HAP-1 (cell line): Measurements from ENCODE around the gene RASL10A.

Experiments
- DNase-seq, 2 experiments: peaks; one replicate each; pipeline ENCODE4 v3.0.0-alpha.2; 2016 to 2020; ENCODE audit warnings: low spot score in 2 of 2
- H3K27me3 ChIP-seq: fragments of 250-450 bp; sonication (Bioruptor Pico); 2 replicates; pipeline ENCODE4 v1.5.1; 2020; ENCODE audit warnings: low read depth, mild to moderate bottlenecking, moderate library complexity
- H3K36me3 ChIP-seq: fragments of 250-450 bp; sonication (Bioruptor Pico); replicated peaks from 2 replicates; pipeline ENCODE4 v1.5.1; 2020; ENCODE audit warnings: mild to moderate bottlenecking
- H3K4me1 ChIP-seq: fragments of 250-450 bp; sonication (Bioruptor Pico); 2 replicates; pipeline ENCODE4 v1.5.1; 2020; ENCODE audit warnings: mild to moderate bottlenecking
- H3K4me3 ChIP-seq: fragments of 250-450 bp; sonication (Bioruptor Pico); 2 replicates; pipeline ENCODE4 v1.5.1; 2020; ENCODE audit warnings: mild to moderate bottlenecking, moderate library complexity
- H3K9me3 ChIP-seq: fragments of 250-450 bp; sonication (Bioruptor Pico); 2 replicates; pipeline ENCODE4 v1.5.1; 2020; ENCODE audit warnings: mild to moderate bottlenecking, moderate library complexity
- in situ Hi-C: fragments of 300-500 bp; cut with MboI; formaldehyde crosslinking; loops from 3 replicates; pipeline ENCODE4 v1.14.3; 2020; ENCODE audit warnings: low sequenced_read_pairs, inconsistent platforms, mixed read lengths

The RASL10A gene

DNA sequence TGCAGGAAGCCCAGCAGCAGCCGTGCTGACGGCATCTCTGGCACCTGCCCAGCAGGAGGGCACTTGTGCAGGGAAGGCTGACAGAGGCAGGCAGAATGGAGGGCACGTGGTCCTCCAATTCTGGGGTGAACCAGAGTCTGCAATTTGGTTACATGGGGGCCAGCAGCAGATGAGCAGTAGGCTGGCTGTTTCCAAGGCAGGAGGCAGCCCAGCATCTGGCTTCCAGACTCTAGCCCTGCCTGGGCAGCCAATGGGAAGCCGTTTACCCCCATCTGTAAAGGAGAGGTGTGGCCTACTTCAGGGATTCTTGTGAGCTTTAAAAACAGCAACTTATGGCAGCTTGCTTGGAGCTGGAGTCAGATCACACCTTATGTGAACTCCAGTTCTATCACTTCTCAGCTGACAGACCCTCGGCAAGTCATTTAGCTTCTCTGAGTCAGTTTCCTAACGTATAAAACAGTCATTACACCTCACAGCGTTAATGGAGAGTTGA, 27.9 kb upstream of the RASL10A start:
- no peak for DNase-seq
- Histone ChIP-seq H3K9me3 (no peaks in the 10 kb centered on the region), H3K4me1 (no peaks in the 10 kb centered on the region), H3K36me3 (peaks cover 70% of the 10 kb centered on the region), H3K27me3 (no peaks in the 10 kb centered on the region), H3K4me3 (no peak overlapping the region)
- in situ Hi-C loops = no loop called here

DNA sequence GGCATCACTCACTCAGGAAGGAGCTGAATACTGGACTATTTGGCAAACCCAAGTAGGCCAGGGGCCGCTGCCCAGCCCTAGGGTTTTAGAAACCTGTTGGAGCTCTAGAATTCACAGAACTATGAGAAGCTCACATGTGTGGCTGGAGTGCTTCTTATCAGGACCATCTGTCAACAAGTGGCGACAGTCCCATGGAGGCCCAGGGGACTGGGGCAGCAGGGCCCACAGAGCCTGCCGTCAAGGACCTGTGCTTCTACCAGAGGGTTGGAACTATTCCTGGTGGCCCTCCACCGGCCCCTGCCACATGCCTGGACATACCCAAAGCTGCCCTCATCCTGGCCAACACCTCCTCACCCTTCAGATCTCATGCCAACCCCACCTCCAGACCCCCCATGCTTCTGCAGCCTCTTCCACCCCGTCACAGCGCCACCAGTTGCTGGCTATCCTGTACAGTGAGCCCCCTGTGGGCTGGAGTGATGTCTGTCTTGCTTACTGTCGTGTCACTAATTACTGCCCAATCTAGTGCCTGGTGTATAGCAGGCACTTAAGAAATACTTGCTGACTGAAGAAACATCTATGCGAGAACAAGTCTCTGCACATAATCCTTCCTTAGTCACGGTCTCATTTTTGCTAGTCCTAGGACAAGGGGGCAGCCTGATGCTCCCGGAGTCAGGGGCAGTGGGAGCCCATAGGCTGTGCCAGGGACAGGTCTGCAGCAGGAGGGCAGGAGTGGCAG, 27.2 kb upstream of the RASL10A start:
- H3K9me3 ChIP-seq = no peaks in the 10 kb centered on the region
- no peak for DNase-seq
- H3K4me3 ChIP-seq = no peak overlapping the region
- in situ Hi-C loops = no loop called here
- peaks cover 68% of the 10 kb centered on the region for H3K36me3 ChIP-seq
- no peaks in the 10 kb centered on the region for H3K4me1 ChIP-seq
- H3K27me3 ChIP-seq = no peaks in the 10 kb centered on the region

DNA sequence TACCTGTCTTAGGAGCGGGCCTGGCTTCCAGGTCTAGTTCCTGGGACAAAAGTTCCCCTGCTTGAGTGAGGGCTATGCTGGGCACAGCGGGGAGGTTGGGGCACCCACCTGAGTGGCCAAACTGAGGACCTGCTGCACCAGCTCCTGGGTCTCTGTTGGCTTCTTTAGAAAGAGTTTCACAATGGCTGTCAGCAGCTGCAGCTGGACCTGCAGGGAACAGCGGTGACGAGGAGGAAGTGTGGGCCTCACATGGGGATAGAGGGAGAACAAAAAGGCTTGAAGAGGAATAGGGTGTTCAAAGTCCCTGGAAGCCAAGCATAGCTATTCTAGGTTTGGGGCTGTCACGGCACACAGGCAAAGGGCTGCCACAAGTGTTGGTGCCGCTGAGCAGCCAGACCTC, 26.7 kb upstream of the RASL10A start:
- DNase-seq = no peak
- peaks cover 68% of the 10 kb centered on the region for H3K36me3 ChIP-seq
- H3K4me3 ChIP-seq = no peak overlapping the region
- H3K27me3 ChIP-seq = no peaks in the 10 kb centered on the region
- in situ Hi-C loops = no loop called here
- H3K4me1 ChIP-seq = no peaks in the 10 kb centered on the region
- no peaks in the 10 kb centered on the region for H3K9me3 ChIP-seq

DNA sequence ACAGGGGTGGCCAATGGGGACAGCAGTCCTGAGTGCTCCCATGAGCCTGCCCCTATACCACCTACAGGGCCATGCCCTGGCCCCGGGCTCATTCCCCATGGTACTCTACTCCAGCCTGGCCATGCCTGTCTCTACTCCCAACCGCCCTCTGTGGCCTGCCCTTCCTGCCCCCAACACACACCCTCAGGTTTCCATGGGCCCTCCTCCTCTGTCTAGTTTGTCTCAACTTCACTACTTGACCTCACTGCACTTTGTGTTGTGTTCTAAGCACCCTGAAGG, 26.3 kb upstream of the RASL10A start:
- Histone ChIP-seq H3K27me3 (no peaks in the 10 kb centered on the region), H3K36me3 (peaks cover 68% of the 10 kb centered on the region), H3K9me3 (no peaks in the 10 kb centered on the region), H3K4me3 (no peak overlapping the region), H3K4me1 (no peaks in the 10 kb centered on the region)
- no peak for DNase-seq
- in situ Hi-C loops = no loop called here

DNA sequence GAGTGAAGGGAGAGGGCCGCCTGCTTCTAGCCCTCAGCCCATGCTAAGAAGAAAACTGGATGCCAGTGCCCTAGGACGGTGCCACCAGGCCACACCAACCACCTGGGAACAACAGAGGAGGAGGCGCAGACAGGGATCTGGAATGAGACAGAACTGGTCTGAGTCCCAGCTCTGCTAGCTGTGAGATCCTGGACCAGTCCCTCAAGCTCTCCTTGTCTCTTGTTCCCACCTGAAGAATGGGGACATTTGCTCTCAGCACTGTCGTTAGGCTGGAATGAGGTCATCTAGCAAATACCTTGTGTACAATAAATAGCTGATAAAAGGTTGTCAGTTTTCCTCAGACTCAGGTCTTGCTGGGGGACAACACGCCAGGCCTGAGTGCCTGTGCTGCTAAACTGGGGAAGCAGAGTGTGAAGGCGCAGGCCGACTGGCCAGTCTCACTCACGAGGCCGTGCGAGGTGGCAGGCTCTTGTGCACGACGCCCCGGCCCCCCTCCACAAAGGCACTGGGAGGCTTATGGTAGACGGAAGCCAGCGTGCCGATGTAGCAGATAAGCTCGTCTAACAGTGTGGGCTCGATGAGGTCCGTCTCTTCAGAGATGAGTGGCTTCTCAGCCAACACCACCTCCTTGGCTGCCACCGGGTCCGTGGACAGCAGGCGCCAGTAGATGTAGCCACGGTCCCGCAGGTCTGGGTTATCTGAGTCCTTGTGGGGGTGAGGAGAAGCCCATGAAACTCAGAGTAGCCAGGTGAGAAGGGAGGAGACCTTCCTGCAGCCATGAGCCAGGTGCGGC, 25.8 kb upstream of the RASL10A start:
- Histone ChIP-seq H3K9me3 (no peaks in the 10 kb centered on the region), H3K4me1 (no peaks in the 10 kb centered on the region), H3K4me3 (no peak overlapping the region), H3K27me3 (no peaks in the 10 kb centered on the region), H3K36me3 (peaks cover 66% of the 10 kb centered on the region)
- DNase-seq = no peak
- in situ Hi-C loops = no loop called here

DNA sequence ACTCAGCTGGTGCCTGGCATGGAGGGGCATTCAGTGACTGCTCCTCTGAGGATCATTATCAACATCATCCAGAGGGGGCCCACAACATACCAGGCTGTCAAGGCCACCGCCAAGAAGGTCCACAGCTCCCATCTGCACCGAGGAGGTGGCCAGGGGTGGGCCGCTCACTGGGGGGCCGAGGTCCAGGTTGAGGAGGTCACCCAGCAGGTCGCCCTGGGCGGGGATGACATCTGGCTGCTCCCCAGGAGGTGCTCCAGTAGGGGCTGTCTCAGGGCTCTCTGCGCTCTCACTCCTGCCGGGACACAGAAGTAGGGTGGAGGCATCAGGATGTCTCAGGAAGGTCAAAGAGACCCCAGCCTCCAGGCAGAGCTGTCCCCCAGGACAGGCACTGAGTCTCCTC, 25.1 kb upstream of the RASL10A start:
- in situ Hi-C loops = no loop called here
- Histone ChIP-seq H3K9me3 (no peaks in the 10 kb centered on the region), H3K4me3 (no peak overlapping the region), H3K36me3 (peaks cover 63% of the 10 kb centered on the region), H3K4me1 (no peaks in the 10 kb centered on the region), H3K27me3 (no peaks in the 10 kb centered on the region)
- DNase-seq = no peak

DNA sequence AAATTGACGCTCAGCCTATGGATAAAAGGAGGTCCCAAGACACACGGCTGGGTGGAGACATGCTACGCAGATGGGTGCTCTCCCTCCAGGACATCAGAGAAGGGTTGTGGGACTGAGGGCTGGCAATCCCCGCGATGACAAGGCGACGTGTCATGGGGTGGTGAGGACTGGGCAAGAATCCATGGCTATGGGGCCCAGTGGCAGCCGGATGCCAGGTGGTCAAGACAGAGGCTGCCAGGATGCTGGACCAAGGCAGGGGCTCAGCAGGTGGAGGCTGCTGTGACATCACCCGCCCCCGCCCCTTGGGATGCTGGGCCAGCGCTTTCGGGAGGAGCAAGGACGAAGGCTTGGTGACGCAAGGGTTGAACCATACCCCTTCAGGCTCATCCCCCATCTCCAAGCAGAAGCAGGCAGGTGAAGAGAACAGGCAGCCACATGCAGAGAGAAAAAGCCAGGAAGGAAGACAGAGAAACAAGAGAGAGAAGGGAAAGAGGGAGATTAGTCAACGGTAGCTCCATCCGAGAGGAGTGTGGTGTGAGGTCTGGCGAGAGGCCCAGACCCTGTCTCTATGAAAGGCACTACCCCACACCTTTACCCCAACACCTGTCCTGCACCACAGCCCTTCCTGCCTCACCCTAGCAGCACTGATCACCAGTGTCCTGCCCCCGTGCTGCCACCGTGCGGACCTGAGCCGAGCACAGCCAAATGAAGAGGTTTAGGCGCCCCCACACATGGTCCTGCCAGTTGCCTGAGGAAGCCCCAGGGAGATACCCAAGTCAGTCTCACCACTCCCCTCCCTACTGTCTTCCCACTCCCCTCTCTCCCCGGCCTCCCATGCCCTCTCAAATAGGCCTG, 24.1 kb upstream of the RASL10A start:
- no peaks in the 10 kb centered on the region for H3K9me3 ChIP-seq
- in situ Hi-C loops = no loop called here
- no peak for DNase-seq
- no peaks in the 10 kb centered on the region for H3K4me1 ChIP-seq
- H3K36me3 ChIP-seq = peaks cover 60% of the 10 kb centered on the region
- no peak overlapping the region for H3K4me3 ChIP-seq
- H3K27me3 ChIP-seq = no peaks in the 10 kb centered on the region

DNA sequence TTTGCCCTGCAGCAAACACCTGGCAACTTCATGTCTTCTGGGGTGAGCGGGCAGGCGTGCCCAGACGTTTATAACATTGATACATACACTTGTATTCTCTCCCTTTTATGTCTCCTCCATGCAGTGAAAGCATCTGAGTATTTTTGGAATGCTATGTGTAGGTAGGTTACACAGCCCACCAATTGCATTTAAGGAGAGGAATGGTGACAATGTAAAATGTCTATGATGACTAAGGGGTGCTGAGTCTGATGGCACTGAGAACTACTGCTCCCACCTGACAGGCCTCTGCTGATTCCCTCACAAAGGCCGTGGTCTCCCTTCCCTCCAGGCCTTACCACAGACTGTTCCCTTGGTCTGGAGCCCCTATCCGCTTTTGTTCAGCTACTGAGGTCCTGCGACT, 22.9 kb upstream of the RASL10A start:
- H3K27me3 ChIP-seq = no peaks in the 10 kb centered on the region
- H3K4me1 ChIP-seq = no peaks in the 10 kb centered on the region
- in situ Hi-C loops = no loop called here
- DNase-seq = no peak
- no peak overlapping the region for H3K4me3 ChIP-seq
- H3K36me3 ChIP-seq = peaks cover 62% of the 10 kb centered on the region
- no peaks in the 10 kb centered on the region for H3K9me3 ChIP-seq

DNA sequence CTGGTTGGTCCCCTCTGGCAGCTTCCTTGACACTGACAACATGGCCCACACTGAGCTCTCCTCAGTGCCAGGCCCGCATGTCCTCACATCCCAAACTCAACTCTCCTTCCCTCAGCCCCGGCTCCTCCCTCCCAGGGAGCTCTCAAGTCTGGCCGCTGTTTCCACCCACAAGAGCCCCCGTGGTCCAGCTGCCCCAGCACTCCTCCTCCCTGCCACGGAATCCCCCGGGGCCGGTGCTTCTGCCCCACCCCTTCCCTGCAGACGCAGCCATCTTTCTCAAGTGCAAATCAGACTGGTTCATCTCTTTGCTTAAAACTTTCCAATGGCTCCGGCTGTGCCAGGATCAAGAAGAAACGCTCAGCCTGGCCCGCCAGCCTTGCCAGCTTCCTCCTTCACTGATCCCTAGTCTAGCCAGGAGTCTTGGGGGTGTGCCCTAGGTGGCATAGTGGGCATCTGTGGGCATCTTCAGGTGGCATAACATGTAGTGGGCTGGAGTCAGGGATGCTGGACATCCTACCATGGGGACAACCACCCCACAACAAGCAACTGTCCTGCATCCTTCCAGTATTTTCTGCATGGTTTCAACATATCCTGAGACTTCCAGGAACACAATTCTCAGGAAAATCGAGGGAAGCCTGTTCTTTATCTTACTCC, 22.3 kb upstream of the RASL10A start:
- H3K36me3 ChIP-seq = peaks cover 62% of the 10 kb centered on the region
- no peak for DNase-seq
- H3K4me1 ChIP-seq = no peaks in the 10 kb centered on the region
- no peaks in the 10 kb centered on the region for H3K9me3 ChIP-seq
- H3K4me3 ChIP-seq = no peak overlapping the region
- in situ Hi-C loops = no loop called here
- H3K27me3 ChIP-seq = no peaks in the 10 kb centered on the region

DNA sequence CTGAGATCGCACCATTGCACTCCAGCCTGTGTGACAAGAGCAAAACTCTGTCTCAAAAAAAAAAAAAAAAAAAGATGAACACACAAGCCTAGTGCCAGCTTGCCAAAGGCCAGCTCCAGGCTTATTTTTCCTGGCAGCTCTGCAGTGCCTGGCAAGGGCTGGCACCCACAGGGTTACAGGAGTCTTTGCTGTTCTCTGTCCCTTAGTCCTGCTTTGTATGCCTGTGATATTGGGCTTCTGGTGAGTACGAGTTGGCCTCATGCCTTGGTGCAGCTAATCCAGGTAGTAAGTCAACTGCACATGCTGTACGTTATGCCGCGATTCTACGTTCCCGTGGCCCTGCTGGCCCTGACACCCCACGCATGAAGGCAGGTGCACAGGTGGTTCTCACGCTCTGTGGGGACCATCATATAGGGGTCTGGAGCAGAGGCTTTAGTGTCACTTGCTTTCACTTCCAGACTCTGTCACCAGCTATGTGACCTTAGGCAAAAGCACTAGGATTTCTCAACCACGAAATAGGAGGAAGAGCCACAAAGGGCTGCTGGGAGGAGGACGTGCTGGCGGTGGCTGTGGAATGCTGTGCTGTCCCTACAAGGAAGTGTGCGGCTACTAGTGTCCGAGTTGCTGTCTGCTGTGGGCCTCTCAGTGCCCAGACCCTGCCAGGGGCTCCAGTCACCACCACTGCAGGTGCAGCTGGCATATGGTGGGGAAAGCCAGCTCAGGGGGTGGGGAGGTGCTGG, 21.4 kb upstream of the RASL10A start:
- in situ Hi-C loops = no loop called here
- Histone ChIP-seq H3K4me1 (no peaks in the 10 kb centered on the region), H3K36me3 (peaks cover 55% of the 10 kb centered on the region), H3K4me3 (no peak overlapping the region), H3K27me3 (no peaks in the 10 kb centered on the region), H3K9me3 (no peaks in the 10 kb centered on the region)
- DNase-seq = no peak

DNA sequence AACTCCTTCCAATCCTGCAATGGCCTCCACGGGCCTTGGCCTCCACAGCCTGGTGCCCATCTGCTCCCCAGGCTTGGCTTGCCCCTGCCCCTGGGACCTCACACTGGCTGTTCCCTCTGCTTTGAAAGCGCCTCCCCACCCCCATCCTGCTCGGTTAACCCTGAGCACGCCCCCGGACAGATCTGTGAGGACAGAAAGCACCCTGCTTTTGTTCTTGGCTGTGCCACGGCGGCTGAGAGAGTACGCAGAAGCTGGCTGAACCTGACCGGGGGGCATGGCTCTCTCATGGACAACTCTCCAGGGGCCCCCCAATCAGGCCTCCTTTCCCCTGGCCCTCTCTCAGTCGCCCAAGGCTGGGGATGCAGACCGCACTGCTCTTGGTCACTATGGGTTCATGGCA, 20.2 kb upstream of the RASL10A start:
- H3K27me3 ChIP-seq = no peaks in the 10 kb centered on the region
- no peak overlapping the region for H3K4me3 ChIP-seq
- in situ Hi-C loops = no loop called here
- H3K4me1 ChIP-seq = no peaks in the 10 kb centered on the region
- no peaks in the 10 kb centered on the region for H3K9me3 ChIP-seq
- peaks cover 45% of the 10 kb centered on the region for H3K36me3 ChIP-seq
- no peak for DNase-seq

DNA sequence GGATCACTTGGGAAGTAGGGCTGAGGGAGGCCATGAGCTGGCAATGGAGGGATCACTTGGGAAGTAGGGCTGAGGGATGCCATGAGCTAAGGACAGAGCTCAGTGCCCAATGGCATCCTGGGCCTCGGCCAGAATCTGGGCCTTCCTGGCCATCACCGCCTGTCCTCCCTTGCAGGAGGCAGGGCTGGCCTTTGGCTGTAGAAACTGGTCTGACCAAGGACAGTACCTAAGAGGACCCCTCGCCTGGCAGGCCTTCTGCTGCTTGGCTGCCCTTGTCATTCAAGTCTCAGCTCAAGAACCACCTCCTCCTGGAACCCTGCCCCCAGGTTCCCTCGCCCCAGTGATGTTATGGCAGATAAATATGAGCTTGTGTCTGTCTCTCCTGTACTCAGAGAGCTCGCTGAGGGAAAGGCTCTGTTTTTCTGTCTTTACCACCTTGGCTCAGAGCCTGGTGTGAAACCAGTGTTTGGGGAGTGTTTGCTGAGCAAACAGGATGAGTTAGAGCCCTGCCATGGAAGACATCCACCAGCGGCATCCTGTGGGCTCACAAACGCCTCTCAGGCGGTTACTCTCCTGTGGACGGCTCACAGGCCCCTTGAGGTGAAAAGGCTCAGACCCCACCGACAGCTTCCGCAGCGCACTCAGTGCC, 19.3 kb upstream of the RASL10A start:
- Histone ChIP-seq H3K9me3 (no peaks in the 10 kb centered on the region), H3K4me1 (no peaks in the 10 kb centered on the region), H3K27me3 (no peaks in the 10 kb centered on the region), H3K36me3 (peaks cover 41% of the 10 kb centered on the region), H3K4me3 (no peak overlapping the region)
- no peak for DNase-seq
- in situ Hi-C loops = no loop called here

DNA sequence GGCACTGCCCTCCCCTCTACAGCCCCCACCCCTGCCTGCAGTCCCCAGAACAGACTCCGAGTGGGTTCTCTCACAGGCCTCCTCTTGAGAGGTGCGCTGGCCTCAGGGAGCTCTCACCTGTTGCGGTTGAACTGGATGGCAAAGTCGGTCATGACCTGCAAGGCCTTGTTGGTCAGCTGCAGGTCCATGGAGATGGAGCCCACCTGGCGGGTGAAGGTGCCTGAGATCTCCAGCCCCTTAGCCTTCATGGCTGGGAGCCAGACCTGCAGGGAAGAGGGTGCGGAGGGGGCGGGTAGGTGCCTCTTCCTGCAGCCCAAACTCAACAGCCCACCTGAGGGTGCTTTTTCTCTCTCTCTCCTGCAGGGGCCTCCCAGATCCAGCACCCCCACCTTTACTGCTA, 18.7 kb upstream of the RASL10A start:
- no peaks in the 10 kb centered on the region for H3K4me1 ChIP-seq
- in situ Hi-C loops = no loop called here
- H3K4me3 ChIP-seq = no peak overlapping the region
- H3K36me3 ChIP-seq = peaks cover 43% of the 10 kb centered on the region
- DNase-seq = no peak
- H3K9me3 ChIP-seq = no peaks in the 10 kb centered on the region
- H3K27me3 ChIP-seq = no peaks in the 10 kb centered on the region
